Suprapubic skin (tissue), 3 donors: ENCODE data around the gene VASH1.

Experiments
- CTCF ChIP-seq, 2 donors: fragments of 200-600 bp in 1 of 2; fragments of 450-650 bp in 1 of 2; sonication (generic) in 1 of 2; IDR thresholded peaks; one replicate each; pipeline ENCODE4 v1.5.1; 2016 to 2019; ENCODE audit warnings: antibody characterized with exemption in 2 of 2, mild to moderate bottlenecking in 1 of 2, moderate library complexity in 1 of 2
- POLR2AphosphoS5 ChIP-seq, 3 donors: sonication (generic); formaldehyde crosslinking; IDR thresholded peaks; one replicate each; pipeline ENCODE4 v1.6.1; 2017; ENCODE audit warnings: antibody characterized with exemption in 3 of 3

- TF ChIP-seq CTCF (IDR thresholded peaks at IDR 0.05) (no peak), POLR2AphosphoS5 (IDR thresholded peaks at IDR 0.05) (no peak)
These were observed 4.2 kb downstream of the VASH1 start for GRCh38 chr14:76765461-76765931.
